ENCODE results near the gene EIF6.

DNA sequence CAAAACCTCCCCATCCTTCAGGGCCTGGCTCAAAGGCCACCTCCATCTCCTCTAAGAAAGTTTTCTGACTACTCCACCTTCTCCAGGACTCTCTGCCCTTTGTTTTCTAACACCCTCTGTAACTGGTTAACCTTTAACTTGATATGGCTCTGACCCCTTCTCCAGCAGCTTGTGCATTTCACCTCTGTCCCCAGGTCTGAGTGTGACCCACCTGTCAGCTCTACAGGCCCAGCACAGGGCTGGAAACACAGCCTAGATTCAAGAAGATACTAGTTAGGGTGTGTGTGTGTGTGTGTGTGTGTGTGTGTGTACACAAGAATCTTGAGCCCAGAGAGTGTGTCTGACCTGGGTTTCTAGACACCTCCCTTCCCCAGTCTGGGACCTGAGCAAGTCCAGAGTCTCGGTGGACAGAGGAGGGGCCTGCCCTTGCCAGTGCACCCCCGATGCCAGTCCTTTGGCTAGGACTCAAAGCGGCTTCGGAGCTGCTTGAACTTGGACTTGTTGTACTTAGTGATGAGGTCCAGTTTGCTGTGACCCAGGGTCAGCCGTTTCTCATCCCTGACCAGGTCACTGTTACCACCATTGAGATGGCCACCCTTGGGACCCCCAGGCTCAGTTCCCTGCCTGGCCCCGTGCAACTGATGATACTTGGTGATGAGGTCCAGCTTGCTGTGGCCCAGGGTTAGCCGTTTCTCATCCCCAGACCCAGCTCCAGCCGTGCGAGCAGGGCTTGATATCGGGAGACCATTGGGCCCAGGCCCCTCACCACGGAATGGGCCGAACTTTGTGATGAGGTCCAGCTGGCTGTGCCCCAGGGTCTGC is 1.7 kb upstream of the EIF6 start:
- TF ChIP-seq CTCF (IDR thresholded peaks at IDR 0.05) (no peak), POLR2A (IDR thresholded peaks at IDR 0.05) (no peak)

All from adrenal gland (tissue), 5 donors.